ELF-1 (cell line): Measurements from ENCODE around the gene ANKRD6.

Experiments
- DNase-seq: peaks from one replicate; pipeline ENCODE4 v3.0.0-alpha.2; 2016; ENCODE audit warnings: low read depth, low spot score

Gene ANKRD6

DNA sequence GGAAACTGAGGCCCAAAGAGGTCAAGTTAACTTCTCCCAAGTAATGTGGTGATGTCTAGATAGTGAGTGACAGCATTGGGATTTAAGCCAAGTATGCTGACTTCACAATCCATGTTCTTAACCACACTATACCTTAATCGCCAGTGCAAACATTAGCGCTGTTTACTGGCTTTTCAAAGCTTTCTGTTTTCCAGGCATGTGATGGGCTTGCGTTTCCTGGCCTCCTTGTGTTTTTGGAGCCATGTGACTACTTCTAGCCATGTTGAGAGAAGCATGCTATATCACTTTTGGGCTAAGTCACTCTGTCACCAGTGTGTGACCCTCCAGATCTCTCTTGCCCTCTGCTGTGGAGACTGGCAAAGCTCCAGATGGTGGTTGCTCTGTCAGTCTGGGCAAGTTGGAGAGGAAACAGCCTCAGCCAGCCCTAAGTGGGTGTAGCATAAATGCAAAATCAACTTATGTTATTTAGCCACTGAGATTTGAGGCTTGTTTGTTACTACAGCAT is 76.9 kb downstream of the ANKRD6 start:
- no peak for DNase-seq

DNA sequence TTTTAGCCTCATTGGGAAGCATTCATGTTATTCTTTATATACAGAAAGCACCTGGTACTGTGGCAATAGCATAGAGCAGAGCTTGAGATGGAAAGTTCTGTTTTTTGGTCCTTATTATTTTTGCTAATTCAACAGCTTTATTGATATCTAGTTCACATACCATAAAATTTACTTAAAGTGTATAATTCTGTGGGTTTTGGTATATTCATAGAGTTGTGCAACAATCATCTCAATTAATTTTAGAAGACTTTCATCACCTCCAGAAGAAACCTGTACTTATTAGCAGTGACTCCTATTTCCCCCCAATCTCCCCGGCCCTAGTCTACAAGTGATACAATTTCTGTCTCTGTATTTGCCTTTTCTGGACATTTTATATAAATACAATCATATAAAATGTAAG is 77.4 kb downstream of the ANKRD6 start:
- DNase-seq = no peak

DNA sequence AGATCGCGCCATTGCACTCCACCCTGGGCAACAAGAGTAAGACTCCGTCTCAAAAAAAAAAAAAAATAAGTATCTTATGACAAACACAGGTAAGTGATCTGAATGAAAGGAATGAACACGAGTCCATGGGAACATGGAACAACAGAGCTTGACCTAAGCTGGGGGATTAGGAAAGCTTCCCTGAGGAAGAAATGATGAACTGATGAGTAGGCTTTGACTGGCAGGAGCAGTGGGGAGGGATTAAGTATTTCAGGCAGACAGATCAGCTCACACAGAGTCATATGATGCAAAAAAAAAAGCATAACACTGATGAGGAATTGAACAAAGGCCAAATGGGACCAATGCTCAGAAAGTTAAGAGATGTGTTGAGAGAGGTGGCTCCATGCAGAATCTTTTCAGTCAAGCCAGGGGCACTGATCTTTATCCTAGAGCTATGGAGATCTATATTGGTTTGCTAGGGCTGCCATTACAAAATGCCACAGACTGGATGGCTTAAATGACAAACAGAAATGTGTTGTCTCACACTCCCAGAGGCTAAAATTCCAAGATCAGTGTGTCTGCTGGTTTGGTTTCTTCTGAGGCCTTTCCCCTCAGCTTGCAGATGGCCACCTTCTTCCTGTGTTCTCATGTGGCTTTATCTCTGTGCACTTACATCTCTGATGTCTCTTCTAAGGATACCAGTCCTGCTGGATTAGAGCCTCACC is 85.6 kb downstream of the ANKRD6 start:
- DNase-seq = no peak

DNA sequence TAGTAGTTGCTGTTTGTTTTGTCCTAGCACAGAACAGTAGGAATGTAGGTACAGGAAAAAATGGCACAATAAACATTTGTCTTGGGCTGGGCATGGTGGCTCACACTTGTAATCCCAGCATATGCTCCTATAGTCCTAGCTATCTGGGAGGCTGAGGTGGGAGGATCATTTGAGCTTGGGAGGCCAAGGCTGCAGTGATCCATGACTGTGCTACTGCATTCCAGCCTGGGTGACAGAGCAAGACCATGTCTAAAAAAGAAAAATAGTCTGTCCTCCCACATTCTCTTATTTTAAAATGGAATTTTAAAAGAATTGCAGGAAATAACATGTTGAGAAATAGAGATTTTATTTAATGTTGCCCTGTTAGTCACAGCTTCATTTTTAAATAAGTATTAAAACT is 87.8 kb downstream of the ANKRD6 start:
- DNase-seq = no peak

DNA sequence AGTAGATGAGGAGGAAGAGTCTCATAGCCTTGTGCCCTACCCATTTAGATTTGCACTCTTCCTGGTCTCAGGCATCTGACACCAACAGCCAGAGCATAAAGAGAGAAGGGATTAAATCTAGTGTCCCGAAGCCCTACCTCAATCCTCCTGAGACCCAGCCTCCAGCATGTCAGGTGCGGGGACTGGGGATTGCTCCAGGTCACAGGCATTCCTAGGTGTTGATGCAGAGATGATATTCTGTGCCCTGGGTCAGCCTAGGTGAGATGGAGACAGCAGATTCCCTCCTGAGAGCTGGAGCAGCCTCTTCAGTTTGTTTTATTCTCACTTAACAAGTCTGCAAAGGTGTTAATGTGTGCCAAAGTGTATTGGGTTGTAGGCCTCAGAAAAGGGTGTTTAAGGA is 89.8 kb downstream of the ANKRD6 start:
- DNase-seq = peak; percentile 71

DNA sequence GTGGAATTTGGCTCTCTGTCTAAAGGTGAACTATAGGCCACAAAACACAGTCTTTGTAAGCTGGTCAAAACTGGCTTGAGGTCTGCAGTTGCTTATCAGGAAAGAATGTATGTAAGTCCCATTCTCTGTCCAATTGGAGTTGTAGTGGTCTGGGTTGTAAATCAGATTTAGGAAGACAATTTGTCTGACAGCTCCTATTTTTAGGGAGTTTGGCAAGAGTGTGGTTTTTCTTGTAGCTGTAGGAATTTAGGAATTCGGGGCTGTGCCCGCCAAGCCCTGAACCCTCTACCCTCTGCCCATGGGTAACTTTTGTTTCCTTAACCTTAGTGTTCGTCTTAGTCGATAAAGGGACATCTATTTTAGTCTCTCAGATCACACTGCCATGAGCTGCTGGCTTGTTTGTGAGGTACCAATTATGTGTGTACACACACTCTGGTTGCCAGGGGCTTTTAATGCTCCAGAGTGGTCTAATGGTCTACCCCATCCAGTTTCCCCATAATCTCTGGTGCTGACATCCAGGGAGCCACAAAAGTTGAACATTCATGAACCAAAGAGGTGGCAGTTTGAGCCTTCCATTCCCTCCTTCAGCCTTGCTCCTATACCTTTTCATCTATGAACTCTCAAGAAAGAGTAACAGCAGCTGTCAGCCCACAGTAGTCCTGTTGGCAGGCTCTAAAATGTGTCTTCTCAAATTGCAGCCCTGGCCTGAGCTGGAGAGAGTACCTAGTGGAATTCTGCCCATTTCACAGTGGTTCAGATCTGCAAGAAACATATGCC is 93.0 kb downstream of the ANKRD6 start:
- DNase-seq = no peak

DNA sequence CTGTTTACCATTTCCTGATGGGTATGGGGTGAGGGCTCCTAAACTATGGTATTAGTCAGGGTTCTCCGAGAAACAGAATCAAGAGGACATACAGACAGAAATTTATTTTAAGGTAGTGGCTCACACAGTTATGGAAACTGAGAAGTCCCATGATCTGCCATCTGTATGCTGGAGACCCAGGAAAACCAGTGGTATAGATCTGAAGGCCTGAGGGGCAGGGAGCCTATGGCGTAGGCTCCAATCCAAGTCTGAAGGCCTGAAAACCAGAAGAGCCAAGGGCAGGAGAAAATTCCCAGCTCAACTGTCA is 93.6 kb downstream of the ANKRD6 start:
- DNase-seq = no peak

DNA sequence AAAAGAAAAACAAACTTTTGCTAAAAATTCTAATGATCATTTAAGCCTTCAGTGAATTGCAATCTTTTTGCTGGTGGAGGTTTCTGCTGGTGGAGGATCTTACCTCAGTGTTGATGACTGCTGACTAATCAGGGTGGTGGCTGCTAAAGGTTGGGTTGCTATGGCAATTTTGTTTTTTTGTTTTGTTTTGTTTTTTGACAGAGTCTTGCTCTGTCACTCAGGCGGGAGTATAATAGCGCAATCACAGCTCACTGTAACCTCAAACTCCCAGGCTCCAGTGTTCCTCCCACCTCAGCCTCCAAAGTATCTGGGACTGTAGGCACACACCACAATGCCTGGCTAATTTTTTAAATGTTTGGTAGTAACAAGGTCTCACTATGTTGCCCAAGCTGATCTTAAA is 94.7 kb downstream of the ANKRD6 start:
- DNase-seq = no peak

DNA sequence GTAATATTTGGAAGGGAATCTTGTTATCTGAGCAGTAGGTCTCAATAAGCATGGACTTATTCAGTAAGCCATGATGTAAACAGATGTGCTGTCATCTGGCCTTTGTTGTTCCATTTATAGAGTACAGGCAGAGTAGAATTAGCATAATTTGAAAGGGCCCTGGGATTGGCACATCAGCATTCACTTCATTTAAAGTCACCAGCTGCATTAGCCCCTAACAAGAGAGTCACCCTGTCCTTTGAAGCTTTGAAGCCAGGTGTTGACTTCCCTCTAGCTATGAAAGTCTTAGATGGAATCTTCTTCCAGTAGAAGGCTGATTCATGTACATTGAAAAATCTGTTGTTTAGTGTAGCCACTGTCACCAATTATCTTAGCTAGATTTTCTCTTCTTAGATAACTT is 95.9 kb downstream of the ANKRD6 start:
- no peak for DNase-seq

DNA sequence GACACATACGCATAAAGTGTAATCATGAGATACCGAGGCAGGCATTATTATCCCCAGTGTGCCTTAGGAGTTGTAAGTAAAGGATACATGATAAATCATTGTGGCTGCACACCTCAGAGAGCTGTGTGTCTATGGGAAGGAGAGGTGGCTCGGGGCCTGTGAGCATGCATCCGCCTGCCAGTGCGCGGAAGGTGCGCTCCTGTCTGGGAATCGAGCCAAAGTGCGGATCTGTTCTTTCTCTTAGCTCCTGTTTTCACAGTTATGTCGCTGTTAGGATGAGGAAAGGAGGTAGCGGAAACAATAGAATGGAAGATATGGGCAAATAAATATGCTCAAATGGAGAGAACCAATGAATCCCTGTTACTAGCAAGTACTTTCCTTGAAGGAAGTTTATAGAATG is 98.0 kb downstream of the ANKRD6 start:
- DNase-seq = no peak

DNA sequence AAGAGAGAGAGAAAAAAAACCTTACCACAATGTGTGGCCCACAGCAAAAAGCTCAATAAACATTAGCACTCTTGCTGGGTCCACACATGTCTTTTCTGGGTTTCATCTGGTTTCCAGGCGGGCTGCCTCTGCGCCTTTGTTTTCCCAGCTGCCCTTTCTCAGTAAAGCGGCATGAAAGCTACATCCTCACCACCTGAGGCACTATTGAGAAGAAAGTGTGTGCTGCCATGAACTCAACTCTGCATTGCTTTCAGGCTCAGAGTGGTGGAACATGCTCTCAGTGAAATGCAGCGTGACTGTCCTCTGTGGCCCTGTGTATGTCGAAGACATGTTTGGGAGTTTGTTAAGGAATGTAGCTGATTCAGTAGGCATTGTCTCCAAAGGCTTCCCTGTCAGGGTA is 103.3 kb downstream of the ANKRD6 start:
- DNase-seq = peak; percentile 50

DNA sequence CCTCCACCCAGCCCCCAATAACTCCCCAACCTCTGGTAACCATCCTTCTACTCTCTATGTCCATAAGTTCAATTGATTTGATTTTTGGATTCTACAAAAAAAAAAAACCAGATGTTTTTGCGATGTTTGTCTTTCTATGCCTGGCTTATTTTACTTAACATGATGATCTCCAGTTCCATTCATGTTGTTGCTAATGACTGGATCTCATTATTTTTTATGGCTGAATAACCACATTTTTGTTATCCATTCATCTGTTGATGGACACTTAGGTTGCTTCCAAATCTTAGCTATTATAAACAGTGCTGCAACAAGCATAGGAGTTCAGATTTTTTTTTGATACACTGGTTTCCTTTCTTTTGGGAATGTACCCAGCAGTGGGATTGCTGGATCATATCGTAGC is 106.8 kb downstream of the ANKRD6 start:
- no peak for DNase-seq

DNA sequence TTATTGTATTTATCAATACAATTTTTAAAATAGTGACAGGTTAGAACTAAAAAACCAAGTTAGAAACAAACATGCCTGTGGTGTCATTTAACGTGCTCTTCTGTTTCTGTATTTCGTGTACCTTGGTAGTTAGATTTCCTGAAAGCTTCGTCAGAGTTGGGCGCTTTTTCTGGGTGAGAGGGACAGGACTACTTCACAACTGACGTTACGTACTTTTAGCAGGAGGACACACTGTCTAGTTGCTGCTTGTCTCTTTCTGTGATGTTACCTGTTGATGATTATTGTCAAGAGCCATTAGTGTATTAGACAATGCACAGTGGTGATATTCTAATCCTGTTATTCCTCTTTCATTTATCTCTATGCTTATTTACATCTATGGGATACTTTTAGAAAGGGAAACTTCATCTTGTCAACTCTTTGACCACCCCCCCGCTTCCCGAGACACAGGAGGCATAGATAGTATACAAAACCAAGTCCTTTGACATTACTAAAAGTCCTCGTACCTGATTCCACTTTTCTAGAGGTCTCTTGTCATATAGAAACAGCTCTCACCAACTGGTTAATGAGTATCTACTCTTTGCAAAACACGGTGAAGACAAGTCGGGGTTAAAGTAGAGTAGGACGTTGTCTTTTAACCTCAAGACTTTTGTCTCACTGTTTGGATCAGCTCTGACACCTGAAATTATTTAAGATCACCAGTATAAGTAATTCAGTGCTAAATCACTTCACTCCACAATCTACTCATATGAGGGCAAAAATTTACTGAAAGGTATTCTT is 109.3 kb downstream of the ANKRD6 start:
- no peak for DNase-seq

DNA sequence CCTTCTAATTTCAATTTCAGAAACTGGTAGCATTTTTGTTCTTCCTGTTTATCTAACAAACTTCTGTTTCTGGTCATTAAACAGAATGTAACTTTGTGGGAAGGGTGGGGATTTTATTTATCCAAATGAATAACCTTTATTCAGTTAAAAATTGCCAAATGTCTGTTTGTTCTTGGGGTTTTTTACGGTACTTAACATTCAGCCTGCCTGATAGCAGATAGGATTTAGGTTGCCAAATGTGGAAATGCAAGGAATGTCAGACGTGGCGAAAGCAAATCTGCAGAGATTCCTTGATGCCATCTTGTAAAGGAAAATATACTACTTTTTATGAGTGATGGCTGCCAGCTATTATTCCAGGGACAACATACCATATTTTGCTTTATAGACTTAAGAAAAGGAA is 109.9 kb downstream of the ANKRD6 start:
- no peak for DNase-seq

DNA sequence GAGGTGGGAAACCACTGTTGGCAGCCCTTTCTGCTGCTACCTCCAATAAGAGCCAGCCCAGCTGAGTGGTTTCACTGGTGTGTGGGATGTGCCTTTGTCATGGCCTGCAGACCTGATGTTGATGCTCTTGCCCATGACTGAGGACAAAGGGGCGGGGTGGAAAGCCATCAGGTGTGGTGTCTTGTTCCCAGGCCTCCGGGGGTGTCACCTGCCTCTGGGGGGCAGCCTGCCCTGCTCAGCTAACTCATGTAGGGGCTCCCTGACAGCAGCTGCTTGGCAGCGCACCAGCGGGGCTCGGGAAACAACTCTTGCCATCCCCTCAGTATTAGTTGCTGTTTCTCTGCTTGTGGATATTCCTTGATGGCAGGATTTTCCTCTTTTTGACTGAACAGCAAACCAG is 114.3 kb downstream of the ANKRD6 start:
- no peak for DNase-seq

DNA sequence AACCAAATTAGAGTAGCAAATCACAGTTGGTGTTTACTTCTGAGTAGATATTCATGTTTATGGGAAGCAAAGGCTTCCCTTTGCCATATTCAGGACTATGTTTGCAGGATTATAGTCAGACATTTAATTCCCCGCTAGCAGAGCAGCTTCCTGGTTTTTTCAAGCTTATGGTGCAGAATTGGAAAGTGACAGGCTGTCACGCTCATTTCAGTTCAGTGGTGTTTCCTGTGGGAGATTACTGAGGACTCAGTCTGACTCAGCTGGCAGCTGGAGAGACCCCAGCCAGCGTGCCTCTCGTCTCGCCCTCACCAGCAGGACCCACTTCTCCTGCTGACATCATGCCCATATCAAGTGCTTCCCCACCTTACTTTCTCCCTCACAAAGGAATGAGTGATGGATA is 120.5 kb downstream of the ANKRD6 start:
- DNase-seq = no peak

DNA sequence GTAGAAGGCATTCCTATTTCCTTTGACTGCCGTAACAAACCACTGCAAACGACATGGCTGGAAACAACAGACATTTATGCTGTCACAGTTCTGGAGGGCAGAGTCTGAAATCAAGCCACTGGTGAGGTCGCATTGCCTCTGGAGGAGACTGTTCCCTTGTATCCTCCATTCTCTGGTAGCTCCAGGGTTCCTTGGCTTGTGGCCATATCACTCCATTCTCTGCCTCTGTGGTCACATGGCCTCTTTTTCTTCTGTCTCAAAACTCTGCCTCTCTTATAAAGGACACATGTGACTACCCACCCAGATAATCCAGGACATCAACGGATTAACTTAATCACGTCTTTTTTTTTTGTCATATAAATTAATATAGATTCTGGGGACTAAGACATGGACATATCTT is 121.2 kb downstream of the ANKRD6 start:
- DNase-seq = no peak

DNA sequence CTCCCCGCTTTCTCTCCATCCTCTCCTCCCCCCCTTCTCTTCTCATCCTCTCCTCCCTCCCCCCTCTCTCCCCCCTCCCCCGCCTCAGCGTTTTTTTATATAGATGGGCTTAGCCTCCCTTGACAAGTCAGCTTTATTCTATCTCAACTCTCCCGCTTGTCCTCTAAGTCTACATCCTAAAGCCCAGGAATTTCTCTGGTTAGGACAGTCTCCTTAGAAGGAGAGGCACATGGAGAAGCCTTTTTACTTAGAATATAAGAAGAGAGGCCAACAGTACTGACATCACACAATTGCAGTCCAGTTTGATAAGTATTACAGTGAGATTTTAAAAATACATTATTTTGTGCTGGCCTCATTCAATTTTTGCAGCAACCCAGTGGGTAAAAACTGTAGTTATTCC is 122.1 kb downstream of the ANKRD6 start:
- no peak for DNase-seq

DNA sequence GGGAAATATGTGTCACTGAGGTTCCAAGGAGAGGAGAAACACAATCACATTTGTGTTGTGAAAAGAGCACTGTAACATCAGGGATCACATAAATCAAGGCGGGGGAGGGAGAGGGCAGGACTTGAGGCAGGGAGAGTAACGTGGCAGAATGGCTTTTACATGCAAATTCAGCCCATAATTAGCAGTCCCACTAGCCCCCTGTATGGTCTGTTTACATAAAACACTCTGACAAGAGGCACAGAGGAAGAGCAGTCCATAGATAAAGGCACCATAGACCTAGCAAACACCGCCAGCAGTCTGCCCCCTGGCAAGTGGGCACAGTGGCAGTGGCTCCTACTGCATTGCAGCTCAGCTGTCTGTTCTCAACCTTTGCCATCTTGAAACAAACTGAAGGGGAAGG is 122.9 kb downstream of the ANKRD6 start:
- DNase-seq = peak; percentile 79

DNA sequence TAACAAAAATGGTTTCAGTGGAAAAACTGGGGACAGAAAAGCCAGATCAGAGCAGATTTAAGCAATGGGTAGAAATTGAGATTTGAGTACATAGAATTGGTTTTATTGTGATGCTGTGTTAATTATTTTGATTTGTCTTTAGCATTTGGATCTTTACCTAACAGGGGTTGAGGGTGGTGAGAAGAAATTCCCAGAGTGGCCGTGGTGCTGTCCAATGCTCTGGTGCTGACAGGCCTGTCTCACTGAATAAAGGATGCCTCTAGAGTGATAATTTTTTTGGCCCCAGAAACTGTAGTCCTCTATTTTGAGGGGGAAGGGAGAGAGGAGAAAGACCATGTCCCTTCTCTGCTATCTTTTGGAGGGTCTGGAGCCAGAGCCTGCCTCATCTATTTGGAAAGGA is 126.5 kb downstream of the ANKRD6 start:
- peak; percentile 34 for DNase-seq

DNA sequence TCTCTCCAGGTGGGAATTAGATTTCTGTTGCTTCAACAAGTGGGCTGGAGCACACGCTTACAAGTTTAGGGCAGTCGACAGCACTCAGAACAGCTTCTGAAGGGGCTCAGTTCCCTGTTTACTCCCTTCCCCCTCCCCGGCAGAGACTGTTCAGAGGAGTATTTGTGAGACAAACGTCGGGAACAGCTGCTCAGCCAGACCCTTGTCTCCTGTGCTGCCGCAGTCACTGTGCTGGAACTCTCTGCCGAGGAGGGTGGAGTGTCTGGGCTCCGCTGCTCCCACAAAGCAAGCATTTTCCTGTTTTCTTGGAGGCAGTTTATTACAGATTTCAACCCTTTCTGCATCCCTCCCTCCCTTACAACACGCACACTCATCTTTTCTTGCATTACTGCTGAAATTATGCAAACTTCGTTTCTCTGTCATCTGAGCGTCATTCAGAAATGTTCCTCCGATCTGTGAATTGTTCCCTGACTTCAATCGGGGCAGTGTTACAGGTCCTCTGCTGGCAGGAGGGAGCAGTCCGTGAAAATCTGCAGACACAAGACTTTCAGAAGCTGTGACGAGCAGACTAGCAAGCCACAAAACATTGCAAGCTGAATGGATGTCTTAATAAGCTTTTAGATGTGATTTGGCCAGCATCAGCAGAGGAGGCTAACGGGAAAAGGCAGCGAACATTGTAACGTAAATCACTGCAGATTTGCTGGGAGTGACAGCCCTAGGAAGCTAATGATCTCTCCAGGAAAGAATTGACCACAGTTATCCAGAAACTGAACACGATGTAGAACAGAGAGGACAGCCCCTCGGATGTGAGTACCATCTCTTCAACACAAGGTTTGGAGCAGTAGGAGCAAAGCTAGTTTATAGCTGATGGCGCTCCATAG is 129.4 kb downstream of the ANKRD6 start:
- DNase-seq = peak; percentile 21

DNA sequence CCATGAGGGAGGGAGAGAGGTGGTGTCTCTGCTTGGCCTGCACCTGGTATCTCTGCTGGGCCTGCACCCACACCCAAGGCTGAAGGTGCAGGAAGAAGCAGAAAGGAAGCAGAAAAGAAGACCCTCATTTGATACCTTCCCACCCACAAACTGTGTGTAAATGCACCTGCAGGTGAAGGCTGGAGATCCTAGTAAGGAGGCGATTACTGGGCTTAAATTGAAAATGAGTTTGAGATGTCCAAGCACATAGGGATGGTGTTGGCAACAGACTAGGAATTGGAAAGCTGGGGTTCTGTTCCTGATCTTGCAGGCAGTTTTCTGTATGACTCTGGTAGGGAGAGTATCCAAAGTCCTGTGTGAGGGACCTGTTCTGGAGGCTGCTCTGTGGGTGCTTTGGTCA is 130.9 kb downstream of the ANKRD6 start:
- no peak for DNase-seq
